NCI-H1694 (cell line): Measurements from ENCODE around the gene PPP1R1B.

ENCODE experiments used
- DNase-seq: peaks from one replicate; lab custom pipeline; 2025; lab: John Stamatoyannopoulos, UW

PPP1R1B gene

DNA sequence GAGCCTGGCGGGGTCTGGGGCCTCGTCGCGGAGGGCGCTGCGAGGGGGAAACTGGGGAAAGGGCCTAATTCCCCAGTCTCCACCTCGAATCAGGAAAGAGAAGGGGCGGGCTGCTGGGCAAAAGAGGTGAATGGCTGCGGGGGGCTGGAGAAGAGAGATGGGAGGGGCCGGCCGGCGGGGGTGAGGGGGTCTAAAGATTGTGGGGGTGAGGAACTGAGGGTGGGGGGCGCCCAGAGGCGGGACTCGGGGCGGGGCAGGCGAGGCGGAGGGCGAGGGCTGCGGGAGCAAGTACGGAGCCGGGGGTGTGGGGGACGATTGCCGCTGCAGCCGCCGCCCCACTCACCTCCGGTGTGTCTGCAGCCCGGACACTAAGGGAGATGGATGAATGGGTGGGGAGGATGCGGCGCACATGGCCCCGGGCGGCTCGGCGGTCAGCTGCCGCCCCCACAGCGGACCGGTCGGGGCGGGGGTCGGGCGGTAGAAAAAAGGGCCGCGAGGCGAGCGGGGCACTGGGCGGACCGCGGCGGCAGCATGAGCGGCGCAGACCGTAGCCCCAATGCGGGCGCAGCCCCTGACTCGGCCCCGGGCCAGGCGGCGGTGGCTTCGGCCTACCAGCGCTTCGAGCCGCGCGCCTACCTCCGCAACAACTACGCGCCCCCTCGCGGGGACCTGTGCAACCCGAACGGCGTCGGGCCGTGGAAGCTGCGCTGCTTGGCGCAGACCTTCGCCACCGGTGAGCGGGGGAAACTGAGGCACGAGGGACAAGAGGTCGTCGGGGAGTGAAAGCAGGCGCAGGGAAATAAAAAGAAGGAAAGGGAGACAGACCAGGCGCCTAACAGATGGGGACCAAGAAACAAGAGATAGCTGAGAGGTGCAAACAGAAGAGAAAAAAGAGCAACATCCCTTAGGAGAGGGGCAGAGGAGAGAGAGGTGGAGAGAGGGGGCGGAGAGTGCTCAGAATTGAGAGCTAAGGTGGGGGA is 41.5 kb downstream of the PPP1R1B start, which contains the start of gene PNMT:
Gene PNMT (plus strand): TSS at position 509 of the 980 bp plus-strand sequence. CDS start 23 bp downstream, at position 532.
- peak; percentile 18 for DNase-seq

DNA sequence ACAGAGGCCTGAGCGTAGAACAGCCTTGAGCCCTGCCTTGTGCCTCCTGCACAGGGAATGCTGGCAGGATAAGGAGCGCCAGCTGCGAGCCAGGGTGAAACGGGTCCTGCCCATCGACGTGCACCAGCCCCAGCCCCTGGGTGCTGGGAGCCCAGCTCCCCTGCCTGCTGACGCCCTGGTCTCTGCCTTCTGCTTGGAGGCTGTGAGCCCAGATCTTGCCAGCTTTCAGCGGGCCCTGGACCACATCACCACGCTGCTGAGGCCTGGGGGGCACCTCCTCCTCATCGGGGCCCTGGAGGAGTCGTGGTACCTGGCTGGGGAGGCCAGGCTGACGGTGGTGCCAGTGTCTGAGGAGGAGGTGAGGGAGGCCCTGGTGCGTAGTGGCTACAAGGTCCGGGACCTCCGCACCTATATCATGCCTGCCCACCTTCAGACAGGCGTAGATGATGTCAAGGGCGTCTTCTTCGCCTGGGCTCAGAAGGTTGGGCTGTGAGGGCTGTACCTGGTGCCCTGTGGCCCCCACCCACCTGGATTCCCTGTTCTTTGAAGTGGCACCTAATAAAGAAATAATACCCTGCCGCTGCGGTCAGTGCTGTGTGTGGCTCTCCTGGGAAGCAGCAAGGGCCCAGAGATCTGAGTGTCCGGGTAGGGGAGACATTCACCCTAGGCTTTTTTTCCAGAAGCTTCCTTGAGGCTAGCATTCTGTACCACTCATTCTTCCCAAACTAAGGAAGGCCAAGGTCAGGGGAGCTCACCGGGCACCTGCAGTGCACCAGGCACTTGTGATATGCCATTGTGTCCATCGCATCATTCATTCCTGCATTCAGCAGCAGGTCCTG is 43.4 kb downstream of the PPP1R1B start:
- no peak for DNase-seq

DNA sequence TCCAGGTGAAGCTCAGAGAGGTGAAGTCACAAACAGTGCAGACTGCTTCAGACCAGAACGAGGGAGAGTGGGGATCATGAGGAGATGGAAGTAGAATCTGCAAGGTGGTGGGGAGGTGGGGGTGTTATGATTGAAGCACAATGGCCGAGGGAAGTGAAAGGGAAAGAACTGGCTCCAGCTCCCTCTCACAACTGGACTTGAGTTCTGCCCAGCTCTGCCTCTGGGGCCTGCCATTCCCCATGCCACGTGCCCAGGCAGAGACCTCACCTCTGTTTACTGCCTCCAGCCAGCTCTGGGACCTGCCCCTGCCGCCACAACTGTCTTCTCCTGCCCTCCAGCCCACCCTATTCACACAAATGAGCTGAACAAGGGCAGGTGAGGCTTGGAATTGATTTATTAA is 44.0 kb downstream of the PPP1R1B start:
- no peak for DNase-seq

DNA sequence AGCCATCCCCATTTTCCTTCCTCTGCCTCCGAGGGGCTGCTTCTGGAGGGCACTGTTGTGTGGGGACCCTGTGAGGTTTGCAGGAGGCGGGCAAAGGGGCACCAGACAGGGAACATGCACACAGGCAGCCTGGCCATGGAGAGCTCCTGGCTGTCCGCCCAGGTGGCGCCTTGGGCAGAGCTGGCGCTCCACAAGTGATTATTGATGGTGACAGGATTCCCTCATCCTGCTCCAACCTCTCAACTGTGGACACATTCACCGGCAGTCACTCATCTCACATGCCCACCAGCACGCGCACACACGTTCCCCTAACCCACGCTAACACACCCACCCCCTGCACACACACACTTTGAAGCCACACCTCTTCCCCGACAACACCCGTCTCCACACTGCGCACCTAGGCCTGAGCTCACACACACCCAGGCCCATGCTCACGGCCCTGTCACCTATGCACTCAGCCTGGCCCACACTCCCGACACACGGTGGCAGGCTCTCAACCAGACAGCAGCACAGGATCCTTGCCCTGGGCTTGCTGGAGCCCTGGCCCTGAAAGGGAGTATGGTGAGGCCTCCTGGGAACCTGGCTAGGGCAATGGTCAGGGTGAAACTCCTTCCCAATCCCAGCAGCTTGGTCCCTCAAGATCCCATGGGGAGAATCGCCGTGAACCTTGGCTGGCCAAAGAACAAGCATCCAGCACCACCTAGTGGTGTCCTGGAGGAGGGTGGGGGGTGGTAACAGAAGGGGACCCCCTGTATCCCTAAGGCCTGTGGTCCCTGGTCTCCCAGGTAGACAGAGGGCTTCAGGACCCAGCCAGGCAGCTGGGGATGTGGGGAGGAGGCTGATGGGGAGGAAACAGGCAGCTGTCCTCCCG is 45.1 kb downstream of the PPP1R1B start:
- DNase-seq = peak; percentile 16

DNA sequence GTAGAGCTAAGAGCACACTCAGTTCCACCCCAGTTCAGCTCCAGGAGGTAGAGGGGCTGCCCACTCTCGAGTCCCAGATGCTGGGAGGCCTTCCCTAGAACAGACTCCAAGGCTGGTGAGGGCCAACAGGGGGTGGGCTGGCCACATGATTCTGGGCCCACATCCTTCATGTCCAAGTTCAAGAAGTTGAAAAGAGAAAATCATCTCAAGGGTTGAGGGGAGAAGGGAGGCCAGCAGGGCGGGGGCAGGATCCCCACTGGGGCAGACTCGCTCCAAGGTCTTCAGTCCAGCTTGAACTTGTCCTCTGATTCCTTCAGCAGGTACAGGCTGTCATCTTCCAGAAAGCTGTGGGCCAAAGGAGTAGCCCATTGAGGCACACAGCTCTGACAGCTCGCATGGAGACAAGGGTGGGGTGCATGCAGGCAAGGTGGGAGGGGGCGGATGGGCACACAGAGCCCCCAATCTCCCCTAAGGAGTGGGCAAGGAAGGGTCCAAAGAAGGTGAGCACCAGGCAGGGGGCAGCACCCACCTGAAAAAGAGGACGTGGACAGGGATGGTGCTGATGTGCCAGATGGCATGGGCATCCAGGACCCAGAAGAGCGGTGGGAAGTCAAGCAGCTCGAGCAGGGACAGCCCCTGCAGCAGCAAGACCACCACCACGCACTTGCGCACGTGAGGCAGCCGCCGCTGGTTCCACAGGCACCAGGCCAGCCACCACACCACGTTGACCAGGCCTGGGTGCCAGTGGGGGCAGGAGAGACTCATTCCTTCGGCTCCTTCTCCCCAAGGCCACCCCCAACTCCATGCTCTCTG is 46.0 kb downstream of the PPP1R1B start:
- no peak for DNase-seq

DNA sequence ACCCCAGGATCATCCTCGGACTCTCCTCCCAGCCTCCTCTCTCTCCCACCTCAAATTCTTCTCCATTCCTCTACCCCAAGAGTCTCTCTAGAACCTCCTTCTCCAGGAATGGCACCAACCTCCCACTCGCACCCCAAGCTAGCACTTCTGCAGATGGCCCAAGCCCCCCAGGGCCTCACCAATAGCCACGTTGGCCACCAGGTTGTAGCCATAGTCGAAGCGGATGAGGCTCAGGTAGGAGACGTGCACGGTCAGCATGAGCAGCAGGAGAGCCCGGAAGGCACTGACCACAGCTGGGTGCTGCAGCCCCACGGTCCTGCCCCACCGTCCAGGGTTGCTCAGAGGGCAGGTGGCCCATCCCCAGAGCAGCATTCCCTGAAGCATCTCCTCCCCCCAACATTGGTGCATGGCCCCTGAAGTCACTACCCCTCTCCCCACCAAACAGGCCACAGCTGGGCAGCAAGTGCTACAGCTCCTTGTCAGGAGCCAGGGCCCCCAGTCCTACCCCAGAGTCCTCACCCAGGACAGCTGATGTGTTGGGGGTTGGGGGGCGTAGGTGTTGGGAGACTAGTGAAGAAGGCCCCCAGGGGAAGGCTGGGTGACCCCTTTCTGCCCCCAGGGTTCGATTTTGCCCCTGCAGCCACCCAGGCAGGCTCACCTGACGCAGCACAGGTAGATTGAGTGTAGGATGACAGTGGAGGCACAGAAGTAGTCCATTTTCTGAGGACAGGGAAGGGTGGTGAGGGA is 46.8 kb downstream of the PPP1R1B start:
- DNase-seq = no peak

DNA sequence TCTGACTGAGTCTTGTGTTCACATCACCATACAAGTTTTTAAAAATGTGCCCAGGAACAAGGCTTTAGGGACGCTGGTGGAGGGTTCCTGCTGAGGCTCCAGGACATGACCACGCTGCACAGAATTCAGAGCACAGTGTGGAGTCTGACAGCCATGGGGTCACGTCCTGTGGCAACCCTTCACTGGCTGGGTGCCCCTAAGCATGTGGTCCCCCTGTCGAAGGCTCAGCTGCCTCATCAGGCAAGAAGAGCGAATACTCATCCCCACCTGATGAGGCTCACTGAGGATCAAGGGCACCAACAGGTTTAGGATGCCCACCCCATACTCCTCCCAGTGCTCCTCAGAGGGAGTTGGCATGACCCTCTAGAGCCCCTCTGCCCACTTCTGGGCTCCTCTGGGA is 47.4 kb downstream of the PPP1R1B start:
- no peak for DNase-seq

DNA sequence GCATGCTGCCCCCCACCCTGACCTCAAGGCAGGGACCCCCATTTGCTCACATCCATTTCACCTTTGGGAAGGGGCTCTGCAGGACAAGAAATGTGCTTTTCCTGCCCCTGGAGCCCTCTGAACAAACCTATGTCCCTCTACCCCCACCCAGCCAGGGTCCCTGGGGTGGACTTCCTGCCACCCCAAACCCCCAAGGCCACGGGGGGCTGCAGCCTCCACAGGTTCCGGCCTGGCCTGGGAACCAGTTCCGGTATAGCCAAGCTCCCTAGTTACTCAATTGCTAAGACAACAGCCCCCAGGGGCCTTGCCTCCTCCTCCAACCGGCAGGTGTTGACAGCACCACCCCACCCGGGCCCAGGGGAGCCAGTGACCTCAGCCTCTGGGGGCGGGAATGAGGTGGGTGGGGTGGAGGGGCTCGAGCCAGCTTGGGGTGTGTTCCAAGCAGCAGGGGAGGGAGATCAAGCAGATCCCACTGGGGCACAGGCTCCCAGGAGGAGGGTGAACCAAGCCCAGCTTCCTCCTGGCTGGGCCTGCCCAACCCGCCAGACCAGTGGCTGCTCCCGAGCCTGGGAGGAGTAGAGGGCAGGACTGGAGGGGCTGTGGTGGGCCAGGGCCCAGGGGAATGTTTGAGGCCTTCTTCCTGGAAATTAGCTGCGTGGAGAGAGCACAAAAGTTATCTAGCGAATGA is 48.1 kb downstream of the PPP1R1B start:
- DNase-seq = no peak

DNA sequence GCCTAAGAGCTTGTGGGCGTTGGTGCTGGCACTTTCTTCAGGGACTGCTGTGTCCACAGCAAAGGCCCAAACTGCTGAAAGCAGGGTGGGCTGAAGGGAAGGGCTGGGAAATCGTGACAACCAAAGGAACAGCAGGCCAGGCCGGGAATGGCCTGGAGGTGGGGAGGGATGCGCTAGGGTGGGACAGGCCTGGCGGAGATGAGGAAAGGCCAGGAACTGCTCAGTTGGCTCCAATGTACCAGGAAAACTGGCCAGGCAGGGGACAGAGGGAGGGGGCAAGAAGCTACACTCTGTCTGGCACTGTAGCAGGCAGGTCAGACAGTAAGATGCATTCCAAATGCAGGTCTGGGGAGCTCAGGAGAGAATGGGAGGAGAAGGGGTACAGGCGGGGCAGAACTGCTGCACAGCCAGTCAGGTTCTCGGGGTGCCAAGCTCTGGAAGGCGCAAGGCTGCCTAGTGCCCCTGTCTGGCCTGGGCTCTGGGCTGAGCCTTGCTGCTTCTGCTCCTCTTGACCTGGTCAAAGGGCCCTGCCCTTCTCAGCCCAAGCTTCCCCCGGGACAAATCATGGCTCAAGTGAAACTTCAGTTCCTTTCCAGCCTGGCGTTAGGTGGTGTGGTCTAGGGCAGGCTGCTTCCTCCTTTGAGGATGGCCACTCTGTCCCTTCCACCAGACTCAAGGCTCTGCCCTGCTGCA is 48.8 kb downstream of the PPP1R1B start:
- no peak for DNase-seq

DNA sequence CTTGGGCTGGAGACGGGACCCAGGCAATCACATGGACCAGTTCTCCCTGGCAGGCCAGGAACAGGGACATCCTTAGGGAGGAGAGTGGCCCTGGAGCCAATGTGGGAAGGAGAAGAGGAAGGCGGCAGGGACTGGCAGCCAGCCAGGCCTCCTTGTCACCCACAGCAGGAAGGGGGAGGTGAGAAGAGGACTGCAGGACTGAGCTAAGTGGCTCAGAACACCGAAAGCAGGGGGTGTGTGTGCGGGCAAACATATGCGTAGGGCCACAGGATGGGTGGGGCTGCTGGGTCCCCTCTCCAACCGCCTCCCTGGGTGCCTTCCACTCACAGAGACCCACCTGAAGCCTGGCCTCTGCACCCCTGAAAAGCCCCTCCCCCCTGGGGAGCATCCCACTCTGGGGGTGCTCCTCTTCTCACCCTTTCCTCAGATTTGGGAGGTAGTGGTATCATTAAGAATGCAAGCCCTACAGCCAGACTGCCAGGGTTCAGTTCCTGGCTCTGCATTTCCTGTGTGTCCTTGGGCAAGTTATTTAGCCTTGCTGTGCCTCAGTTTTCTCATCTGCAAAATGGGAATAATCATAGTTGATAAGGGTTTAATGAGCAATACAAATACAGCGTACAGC is 49.6 kb downstream of the PPP1R1B start:
- DNase-seq = no peak

DNA sequence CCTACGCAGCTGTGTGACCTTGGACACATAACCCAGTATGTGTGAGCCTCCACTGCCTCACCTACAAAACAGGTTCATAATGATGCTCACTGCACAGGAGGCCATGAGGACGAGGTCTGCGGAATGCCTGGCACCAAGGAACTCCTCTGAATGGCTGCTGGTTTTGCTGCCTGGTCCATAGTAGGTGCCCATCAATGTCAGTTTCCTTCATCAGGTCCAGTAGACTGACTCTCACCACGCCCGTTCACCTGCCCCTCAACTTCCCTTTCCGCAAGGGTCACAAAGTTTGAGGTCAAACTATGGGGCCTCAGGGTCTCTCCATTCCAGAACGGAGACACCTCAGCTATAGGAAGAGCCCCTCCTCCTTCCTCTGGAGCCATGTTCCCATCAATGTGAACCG is 50.3 kb downstream of the PPP1R1B start:
- DNase-seq = no peak

DNA sequence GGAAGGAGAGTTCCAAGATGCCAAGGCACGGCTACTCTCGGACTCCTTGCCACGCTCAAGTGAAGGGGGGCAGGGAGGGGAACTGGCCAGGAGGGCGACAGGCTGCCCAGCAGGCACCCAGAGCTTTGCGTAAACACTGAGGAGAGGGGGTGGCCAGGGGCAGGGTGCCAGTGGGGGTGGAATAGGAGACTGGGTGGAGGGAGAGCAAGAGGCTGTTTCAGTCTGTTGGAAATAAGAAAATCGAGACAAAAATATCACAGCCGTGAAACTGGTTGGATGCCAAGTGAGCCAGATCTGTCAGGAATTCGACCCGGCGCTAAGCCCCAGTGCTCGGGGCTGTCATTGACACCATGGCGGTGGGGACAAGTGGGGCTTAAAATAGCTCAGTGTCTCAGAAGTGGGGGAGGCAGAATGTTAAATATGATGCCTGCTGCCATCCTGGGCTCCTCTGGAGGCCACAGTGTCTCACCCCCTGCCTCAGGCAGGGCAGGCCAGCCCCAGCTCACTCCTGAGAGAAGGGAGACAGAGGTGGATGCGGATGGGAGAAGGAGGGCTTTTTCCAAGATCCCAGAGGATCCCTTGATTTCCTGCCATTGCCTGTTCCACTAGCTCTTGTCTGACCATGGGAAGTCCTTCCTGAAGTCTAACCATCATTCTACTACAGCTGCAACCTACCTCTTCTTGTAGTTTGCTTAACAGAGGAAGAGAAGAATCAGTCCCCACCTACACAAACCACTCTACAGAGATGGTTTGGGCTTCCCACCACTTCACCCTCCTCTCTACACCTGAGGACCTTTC is 51.0 kb downstream of the PPP1R1B start:
- DNase-seq = no peak

DNA sequence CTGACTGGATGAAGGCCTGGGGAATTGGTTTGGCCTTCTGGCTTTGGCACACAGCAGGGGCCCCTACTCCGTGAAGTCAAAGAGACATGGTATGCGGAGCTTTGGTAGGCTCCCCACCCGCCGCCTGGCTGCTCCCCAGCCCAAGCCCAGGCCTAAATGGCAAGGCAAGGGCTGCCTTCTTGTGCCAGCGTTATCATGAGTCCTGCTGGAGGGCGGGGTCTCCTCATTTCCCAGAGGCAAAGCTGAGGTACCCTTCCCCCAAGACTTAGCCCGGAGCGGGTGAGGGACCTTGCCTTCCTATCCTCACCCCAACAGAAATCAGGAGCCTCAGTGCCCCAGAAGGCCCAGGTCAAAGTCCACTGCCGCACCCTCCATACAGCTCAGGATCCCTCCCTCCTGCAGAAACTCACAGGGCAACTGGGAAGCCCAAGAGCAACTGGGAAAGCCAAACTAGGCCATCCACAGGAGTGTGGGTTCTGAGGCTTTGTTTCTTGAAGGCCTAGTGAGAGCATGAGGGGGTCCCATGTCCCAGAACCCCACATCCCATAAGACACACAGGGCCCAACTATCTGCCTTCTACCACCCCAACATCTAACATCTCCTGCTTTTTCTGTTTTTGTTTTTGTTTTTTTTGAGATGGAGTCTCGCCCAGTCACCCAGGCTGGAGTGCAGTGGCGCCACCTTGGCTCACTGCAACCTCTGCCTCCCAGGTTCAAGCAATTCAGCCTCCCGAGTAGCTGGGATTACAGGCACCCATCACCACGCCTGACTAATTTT is 51.8 kb downstream of the PPP1R1B start:
- no peak for DNase-seq

DNA sequence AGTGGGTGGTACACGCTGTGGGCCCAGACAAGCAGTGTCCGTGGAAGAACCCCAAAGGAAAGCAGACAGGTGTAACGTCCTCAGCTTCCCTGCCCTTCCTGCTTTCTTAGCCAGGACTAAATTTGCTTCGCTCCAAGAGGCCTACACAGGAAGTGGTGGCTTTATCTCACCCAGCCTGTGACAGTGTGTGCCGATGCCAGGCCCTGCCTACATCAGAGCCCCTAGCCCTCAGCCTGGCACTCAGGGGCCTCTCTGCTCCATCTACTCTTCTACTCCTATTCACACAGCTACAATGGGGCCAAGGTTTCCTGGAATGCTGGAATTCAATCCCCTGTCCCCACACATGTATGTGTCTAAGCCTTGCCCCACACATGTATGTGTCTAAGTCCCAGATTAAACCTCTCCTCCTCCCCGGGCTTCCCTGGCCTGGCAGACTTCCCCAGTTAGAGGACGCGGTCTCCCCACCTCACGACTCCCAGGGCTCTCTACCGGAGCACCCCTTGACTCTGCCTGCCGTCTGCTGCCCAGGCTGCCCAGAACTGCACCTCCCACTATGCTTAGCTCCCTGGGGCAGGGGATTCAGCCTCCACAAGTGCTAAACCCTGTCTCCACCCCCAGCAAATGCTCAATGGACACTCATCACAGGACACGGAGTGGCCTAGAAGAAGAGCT is 52.9 kb downstream of the PPP1R1B start:
- DNase-seq = no peak

DNA sequence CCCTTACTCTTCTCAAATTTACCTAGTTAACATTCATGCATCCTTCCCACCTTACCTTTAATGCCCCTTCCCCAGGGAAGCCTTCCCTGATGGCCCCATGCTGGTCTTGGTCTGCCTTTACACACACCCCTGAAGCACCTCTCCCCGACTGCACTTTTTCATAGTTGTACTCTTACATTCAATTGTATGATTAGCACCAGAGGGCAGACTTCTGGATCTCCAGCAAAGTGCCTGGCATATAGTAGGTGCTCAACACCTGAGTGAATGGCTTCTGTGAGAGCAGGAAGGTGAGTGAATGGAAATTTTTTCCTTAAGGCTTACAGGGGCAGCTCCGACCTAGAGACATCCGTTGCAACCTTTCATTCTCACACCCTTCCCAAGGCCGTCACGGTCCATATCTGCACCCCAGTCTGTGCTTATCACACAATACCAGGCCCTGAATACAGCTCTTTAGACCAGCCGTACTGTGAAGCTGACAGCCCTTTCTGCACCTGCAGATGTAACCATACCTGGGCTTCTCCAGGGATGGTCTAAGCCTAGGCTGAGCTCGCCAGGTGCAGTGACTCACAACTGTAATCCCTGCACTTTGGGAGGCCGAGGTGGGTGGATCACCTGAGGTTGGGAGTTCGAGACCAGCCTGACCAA is 56.7 kb downstream of the PPP1R1B start:
- DNase-seq = no peak
